Glutamatergic neuron (in vitro differentiated cells): Measurements from ENCODE around the gene MVP. TPM values are rescaled to one million over a fixed set of nuclear protein-coding genes. Genes with fewer than 3 reads are reported as not detected.
A peak's percentile ranks its signal among the peaks of the same experiment; 100 is the strongest.
"Not testable (repeated sequence)": the region's sequence is repeated elsewhere in the genome, so short reads cannot be mapped to it uniquely, and the experiment has no call there.

Experiments used
- DNase-seq: peaks from one replicate; pipeline ENCODE4 v3.0.0; 2022
- H3K27ac Mint-ChIP-seq: one replicate; pipeline ENCODE4 v1.8.0; 2020; ENCODE audit warnings: mild to moderate bottlenecking, mixed read lengths, inconsistent platforms; ENCODE audit not compliant: unreplicated experiment
- H3K27me3 Mint-ChIP-seq: one replicate; pipeline ENCODE4 v1.8.0; 2020; ENCODE audit warnings: mild to moderate bottlenecking, moderate library complexity, mixed read lengths, inconsistent platforms; ENCODE audit not compliant: unreplicated experiment
- H3K36me3 Mint-ChIP-seq: one replicate; pipeline ENCODE4 v1.8.0; 2020; ENCODE audit warnings: mild to moderate bottlenecking, mixed read lengths, inconsistent platforms; ENCODE audit not compliant: unreplicated experiment
- H3K4me1 Mint-ChIP-seq: one replicate; pipeline ENCODE4 v1.8.0; 2020; ENCODE audit warnings: mild to moderate bottlenecking, low read depth, mixed read lengths, inconsistent platforms; ENCODE audit not compliant: unreplicated experiment
- H3K4me3 Mint-ChIP-seq: one replicate; pipeline ENCODE4 v1.8.0; 2020; ENCODE audit warnings: mild to moderate bottlenecking, mixed read lengths, inconsistent platforms; ENCODE audit not compliant: unreplicated experiment
- H3K9me3 Mint-ChIP-seq: one replicate; pipeline ENCODE4 v1.8.0; 2020; ENCODE audit warnings: mild to moderate bottlenecking, moderate library complexity, mixed read lengths, inconsistent platforms; ENCODE audit not compliant: unreplicated experiment
- total RNA-seq: library from RNA; stranded (reverse); fragmentation: NEBNext Ultra II Directional; extraction: Animal tissue kit (Norgen Biotek cat#: 25700); gene quantifications from one replicate; pipeline ENCODE4 v1.2.1, GENCODE V29; 2021; ENCODE audit not compliant: unreplicated experiment
- TF ChIP-seq, protein P1 (sequence below): fragments of 200-600 bp; sonication (generic); IDR thresholded peaks from one replicate; pipeline ENCODE4 v1.5.0; 2021; ENCODE audit not compliant: partially characterized antibody, unreplicated experiment

Gene MVP
- total RNA-seq, 1 donor from 2014 or later, result 82.7 TPM

DNA sequence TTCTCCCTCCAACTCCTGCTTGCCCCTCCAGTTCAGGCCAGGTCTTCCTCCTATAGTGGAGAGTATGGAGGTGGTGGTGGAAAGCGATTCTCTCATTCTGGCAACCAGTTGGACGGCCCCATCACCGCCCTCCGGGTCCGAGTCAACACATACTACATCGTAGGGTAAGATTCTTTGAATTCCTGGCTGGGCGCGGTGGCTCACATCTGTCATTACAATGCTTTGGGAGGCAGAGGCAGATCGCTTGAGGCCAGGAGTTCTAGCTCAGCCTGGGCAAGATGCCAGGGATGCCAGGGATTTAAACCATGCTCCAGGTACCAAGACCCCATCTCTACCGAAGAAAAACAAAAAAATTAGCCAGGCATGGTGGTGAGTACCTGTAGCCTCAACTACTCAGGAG, 40.8 kb upstream of the MVP start:
- Mint-ChIP-seq H3K27me3 (peaks cover 6% of the 10 kb centered on the region), H3K4me1 (no peaks in the 10 kb centered on the region), H3K36me3 (no peaks in the 10 kb centered on the region), H3K4me3 (no peak overlapping the region), H3K27ac (no peak overlapping the region), H3K9me3 (peaks cover 1% of the 10 kb centered on the region)
- DNase-seq, result no peak
- TF ChIP-seq, protein P1, sequence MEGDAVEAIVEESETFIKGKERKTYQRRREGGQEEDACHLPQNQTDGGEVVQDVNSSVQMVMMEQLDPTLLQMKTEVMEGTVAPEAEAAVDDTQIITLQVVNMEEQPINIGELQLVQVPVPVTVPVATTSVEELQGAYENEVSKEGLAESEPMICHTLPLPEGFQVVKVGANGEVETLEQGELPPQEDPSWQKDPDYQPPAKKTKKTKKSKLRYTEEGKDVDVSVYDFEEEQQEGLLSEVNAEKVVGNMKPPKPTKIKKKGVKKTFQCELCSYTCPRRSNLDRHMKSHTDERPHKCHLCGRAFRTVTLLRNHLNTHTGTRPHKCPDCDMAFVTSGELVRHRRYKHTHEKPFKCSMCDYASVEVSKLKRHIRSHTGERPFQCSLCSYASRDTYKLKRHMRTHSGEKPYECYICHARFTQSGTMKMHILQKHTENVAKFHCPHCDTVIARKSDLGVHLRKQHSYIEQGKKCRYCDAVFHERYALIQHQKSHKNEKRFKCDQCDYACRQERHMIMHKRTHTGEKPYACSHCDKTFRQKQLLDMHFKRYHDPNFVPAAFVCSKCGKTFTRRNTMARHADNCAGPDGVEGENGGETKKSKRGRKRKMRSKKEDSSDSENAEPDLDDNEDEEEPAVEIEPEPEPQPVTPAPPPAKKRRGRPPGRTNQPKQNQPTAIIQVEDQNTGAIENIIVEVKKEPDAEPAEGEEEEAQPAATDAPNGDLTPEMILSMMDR, result no peak

DNA sequence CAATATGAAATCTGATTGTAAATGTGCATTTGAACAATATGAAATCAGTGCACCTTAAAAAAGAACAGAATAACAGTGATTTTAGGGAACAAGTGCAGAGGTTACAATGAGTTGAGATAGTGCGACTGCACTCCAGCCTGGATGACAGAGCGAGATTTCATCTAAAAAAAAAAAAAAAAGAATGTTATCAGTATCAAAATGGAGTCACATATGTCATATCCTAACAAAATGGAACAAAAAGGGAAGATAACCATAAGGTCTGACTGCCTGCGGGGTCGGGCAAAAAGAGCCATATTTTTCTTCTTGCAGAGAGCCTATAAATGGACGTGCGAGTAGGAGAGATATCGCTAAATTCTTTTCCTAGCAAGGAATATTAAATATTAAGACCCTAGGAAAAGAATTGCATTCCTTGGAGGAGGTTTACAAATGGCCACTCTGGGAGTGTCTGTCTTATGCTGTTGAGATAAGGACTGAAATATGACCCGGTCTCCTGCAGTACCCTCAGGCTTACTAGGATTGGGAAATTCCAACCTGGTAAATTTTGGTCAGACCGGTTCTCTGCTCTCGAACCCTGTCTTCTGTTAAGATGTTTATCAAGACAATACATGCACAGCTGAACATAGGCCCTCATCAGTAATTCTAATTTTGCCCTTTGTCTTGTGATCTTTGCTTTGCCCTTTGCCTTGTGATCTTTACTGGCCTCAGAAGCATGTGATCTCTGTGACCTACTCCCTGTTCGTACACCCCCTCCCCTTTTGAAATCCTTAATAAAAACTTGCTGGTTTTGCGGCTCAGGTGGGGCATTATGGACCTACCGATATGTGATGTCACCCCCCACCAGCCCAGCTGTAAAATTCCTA, 36.9 kb upstream of the MVP start:
- H3K9me3 Mint-ChIP-seq, H3K27me3 Mint-ChIP-seq, H3K36me3 Mint-ChIP-seq, H3K4me3 Mint-ChIP-seq, DNase-seq, H3K27ac Mint-ChIP-seq, H3K4me1 Mint-ChIP-seq: not testable (repeated sequence)

DNA sequence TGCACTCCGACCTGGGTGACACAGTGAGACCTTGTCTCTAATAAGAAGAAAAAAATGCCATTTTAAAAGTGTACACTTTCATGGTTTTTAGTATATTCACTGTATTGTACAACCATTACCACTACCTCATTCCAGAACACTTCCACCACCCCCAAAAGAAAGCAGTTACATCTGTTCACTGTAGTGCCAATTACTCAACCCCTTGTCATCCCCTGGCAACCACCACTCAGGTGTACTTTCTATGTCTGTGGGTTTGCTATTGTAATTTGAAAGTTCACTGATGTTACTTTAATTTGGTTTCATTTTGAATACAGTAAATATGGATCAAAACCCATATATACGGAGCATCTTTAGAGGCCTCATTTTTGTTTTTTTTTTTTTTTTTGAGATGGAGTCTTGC, 36.1 kb upstream of the MVP start:
- Mint-ChIP-seq H3K27ac (no peak overlapping the region), H3K27me3 (peaks cover 4% of the 10 kb centered on the region), H3K4me1 (peaks cover 2% of the 10 kb centered on the region), H3K9me3 (peaks cover 1% of the 10 kb centered on the region), H3K36me3 (no peaks in the 10 kb centered on the region), H3K4me3 (no peak overlapping the region)
- TF ChIP-seq, protein P1, result no peak
- DNase-seq, result no peak

DNA sequence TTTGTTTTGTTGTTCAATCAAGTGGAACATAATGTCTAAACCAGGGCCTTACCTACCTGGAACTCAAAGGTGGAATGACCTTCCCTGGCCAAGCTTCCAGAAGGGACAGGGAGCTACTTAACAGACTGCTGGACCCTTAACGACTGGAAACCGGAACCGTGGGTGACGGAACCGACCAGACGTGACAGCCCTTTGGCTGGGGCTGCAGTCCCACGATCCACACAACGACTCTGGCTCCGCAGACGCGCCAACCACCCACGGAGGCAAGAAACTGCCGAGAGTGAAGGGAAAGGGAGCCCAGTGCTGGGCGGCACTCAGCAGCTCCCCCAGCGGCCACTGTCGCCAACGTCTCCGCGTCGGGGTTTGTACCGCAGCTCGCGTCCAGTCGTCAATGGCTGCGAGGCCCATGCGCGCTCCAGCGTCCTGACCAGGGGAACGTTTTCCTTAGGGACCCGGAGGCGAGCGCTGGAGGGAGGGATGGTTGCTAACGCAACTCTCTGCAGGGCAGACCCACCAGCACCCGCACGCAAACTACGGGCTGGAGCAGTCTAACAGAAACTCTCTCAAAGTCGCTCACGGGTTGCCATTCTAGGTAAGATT, 35.3 kb upstream of the MVP start:
- Mint-ChIP-seq H3K27ac (no peak overlapping the region), H3K9me3 (peaks cover 1% of the 10 kb centered on the region), H3K27me3 (peaks cover 6% of the 10 kb centered on the region), H3K36me3 (no peaks in the 10 kb centered on the region), H3K4me1 (peaks cover 2% of the 10 kb centered on the region), H3K4me3 (peak overlapping the region; percentile 73)
- TF ChIP-seq, protein P1, result peak; percentile 86
- DNase-seq, result peak; percentile 87

DNA sequence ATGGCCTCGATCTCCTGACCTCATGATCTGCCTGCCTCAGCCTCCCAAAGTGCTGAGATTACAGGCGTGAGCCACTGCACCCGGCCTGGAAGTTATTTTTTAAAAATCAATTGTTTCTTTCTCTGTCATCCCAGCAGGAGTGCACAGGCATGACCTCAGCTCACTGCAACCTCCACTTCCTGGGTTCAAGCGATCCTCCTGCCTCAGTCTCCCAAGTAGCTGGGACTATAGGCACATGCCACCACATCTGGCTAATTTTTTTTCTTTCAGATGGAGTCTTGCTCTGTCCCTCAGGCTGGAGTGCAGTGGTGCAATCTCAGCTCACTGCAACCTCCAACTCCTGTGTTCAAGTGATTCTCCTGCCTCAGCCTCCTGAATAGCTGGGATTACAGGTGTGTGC, 33.1 kb upstream of the MVP start:
- H3K27ac Mint-ChIP-seq, H3K9me3 Mint-ChIP-seq, H3K27me3 Mint-ChIP-seq, H3K4me3 Mint-ChIP-seq, DNase-seq, H3K4me1 Mint-ChIP-seq, H3K36me3 Mint-ChIP-seq: not testable (repeated sequence)

DNA sequence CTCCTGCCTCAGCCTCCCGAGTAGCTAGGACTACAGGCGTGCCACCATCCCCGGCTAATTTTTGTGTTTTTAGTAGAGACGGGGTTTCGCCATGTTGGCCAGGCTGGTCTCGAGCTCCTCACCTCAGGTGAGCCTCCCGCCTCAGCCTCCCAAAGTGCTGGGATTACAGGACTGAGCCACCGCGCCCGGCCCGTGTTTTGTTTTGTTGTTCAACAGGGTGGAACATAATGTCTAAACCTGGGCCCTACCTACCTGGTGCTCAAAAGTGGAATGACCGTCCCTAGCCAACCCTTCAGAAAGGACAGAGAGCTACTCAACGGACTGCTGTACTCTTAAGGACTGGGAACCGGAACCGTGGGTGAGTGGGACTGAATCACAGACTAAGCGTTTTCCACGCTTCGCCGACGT, 30.5 kb upstream of the MVP start:
- Mint-ChIP-seq H3K27ac (peak overlapping the region; percentile 96), H3K36me3 (no peaks in the 10 kb centered on the region), H3K27me3 (peaks cover 5% of the 10 kb centered on the region), H3K9me3 (no peaks in the 10 kb centered on the region), H3K4me3 (peak overlapping the region; percentile 92), H3K4me1 (peaks cover 13% of the 10 kb centered on the region)
- no peak for DNase-seq
- TF ChIP-seq, protein P1, result no peak
